ENCODE results near the gene SCD.
"Not testable (repeated sequence)": the region's sequence is repeated elsewhere in the genome, so short reads cannot be mapped to it uniquely, and the experiment has no call there.

The SCD gene

GRCh38 chr10:100376656-100377055 lies 29.6 kb downstream of the SCD start:
- not testable (repeated sequence) for H3K27ac ChIP-seq (ENCODE audit: low read depth, low read length); H3K27me3 ChIP-seq (ENCODE audit: insufficient read depth, low read length); H3K4me1 ChIP-seq (ENCODE audit: insufficient read depth, low read length); H3K9me3 ChIP-seq (ENCODE audit: insufficient read depth, low read depth, low read length); H3K4me3 ChIP-seq (ENCODE audit: low read length); H3K36me3 ChIP-seq (ENCODE audit: insufficient read depth, low read length); H3K9ac ChIP-seq (ENCODE audit: low read depth, low read length)
- WGBS: 88% methylated on average over 6 of the region's 6 CpGs

GRCh38 chr10:100377830-100378229 lies 30.8 kb downstream of the SCD start:
- Histone ChIP-seq H3K9me3 (ENCODE audit: insufficient read depth, low read depth, low read length) (no peaks in the 10 kb centered on the region), H3K4me1 (ENCODE audit: insufficient read depth, low read length) (no peaks in the 10 kb centered on the region), H3K4me3 (ENCODE audit: low read length) (no peak overlapping the region), H3K27me3 (ENCODE audit: insufficient read depth, low read length) (no peaks in the 10 kb centered on the region), H3K27ac (ENCODE audit: low read depth, low read length) (no peak overlapping the region), H3K36me3 (ENCODE audit: insufficient read depth, low read length) (peaks cover 18% of the 10 kb centered on the region), H3K9ac (ENCODE audit: low read depth, low read length) (no peak overlapping the region)
- 96% methylated on average over 5 of the region's 5 CpGs for WGBS

GRCh38 chr10:100380400-100380799 lies 33.4 kb downstream of the SCD start:
- no peak overlapping the region for H3K4me3 ChIP-seq (ENCODE audit: low read length)
- WGBS: 94% methylated on average over 3 of the region's 3 CpGs

GRCh38 chr10:100382553-100382952 lies 35.5 kb downstream of the SCD start:
- Histone ChIP-seq H3K36me3 (ENCODE audit: insufficient read depth, low read length) (peaks cover 36% of the 10 kb centered on the region), H3K4me1 (ENCODE audit: insufficient read depth, low read length) (no peaks in the 10 kb centered on the region), H3K9me3 (ENCODE audit: insufficient read depth, low read depth, low read length) (no peaks in the 10 kb centered on the region), H3K4me3 (ENCODE audit: low read length) (no peak overlapping the region), H3K27ac (ENCODE audit: low read depth, low read length) (no peak overlapping the region), H3K27me3 (ENCODE audit: insufficient read depth, low read length) (no peaks in the 10 kb centered on the region), H3K9ac (ENCODE audit: low read depth, low read length) (no peak overlapping the region)
- WGBS: 97% methylated on average over 13 of the region's 13 CpGs

More at GRCh38 chr10:100380400-100380799, 33.4 kb downstream of the SCD start:
- no peak overlapping the region for H3K27ac ChIP-seq (ENCODE audit: low read depth, low read length)
- no peak overlapping the region for H3K9ac ChIP-seq (ENCODE audit: low read depth, low read length)
- H3K9me3 ChIP-seq (ENCODE audit: insufficient read depth, low read depth, low read length): no peaks in the 10 kb centered on the region
- no peaks in the 10 kb centered on the region for H3K27me3 ChIP-seq (ENCODE audit: insufficient read depth, low read length)
- H3K4me1 ChIP-seq (ENCODE audit: insufficient read depth, low read length): no peaks in the 10 kb centered on the region
- H3K36me3 ChIP-seq (ENCODE audit: insufficient read depth, low read length): peaks cover 30% of the 10 kb centered on the region

- no peak overlapping the region for H3K9ac ChIP-seq (ENCODE audit: low read depth, low read length)
- WGBS: 98% methylated on average over 2 of the region's 2 CpGs
- H3K9me3 ChIP-seq (ENCODE audit: insufficient read depth, low read depth, low read length): peaks cover 1% of the 10 kb centered on the region; the same call in 1 of the 2 replicates
- H3K36me3 ChIP-seq (ENCODE audit: insufficient read depth, low read length): peaks cover 43% of the 10 kb centered on the region
- no peak overlapping the region for H3K27ac ChIP-seq (ENCODE audit: low read depth, low read length)
- H3K27me3 ChIP-seq (ENCODE audit: insufficient read depth, low read length): no peaks in the 10 kb centered on the region
- no peak overlapping the region for H3K4me3 ChIP-seq (ENCODE audit: low read length)
- H3K4me1 ChIP-seq (ENCODE audit: insufficient read depth, low read length): no peaks in the 10 kb centered on the region
Observed at GRCh38 chr10:100383251-100383650, 36.2 kb downstream of the SCD start.

- Histone ChIP-seq H3K27me3 (ENCODE audit: insufficient read depth, low read length) (no peaks in the 10 kb centered on the region), H3K4me1 (ENCODE audit: insufficient read depth, low read length) (no peaks in the 10 kb centered on the region)
Observed at GRCh38 chr10:100391163-100392002, 44.4 kb downstream of the SCD start.

GRCh38 chr10:100392686-100393003 lies 45.6 kb downstream of the SCD start:
- 98% methylated on average over 1 of the region's 1 CpG for WGBS
- peaks cover 8% of the 10 kb centered on the region; the same call in 1 of the 2 replicates for H3K36me3 ChIP-seq (ENCODE audit: insufficient read depth, low read length)
- H3K4me1 ChIP-seq (ENCODE audit: insufficient read depth, low read length): no peaks in the 10 kb centered on the region
- H3K9me3 ChIP-seq (ENCODE audit: insufficient read depth, low read depth, low read length): peaks cover 3% of the 10 kb centered on the region; the same call in 1 of the 2 replicates
- H3K27ac ChIP-seq (ENCODE audit: low read depth, low read length): no peak overlapping the region
- no peak overlapping the region for H3K9ac ChIP-seq (ENCODE audit: low read depth, low read length)
- no peak overlapping the region for H3K4me3 ChIP-seq (ENCODE audit: low read length)
- no peaks in the 10 kb centered on the region for H3K27me3 ChIP-seq (ENCODE audit: insufficient read depth, low read length)

More at GRCh38 chr10:100391163-100392002, 44.4 kb downstream of the SCD start:
- H3K4me3 ChIP-seq (ENCODE audit: low read length): no peak overlapping the region
- no peak overlapping the region for H3K9ac ChIP-seq (ENCODE audit: low read depth, low read length)
- H3K27ac ChIP-seq (ENCODE audit: low read depth, low read length): no peak overlapping the region
- peaks cover 15% of the 10 kb centered on the region for H3K36me3 ChIP-seq (ENCODE audit: insufficient read depth, low read length)
- H3K9me3 ChIP-seq (ENCODE audit: insufficient read depth, low read depth, low read length): peaks cover 3% of the 10 kb centered on the region; the same call in 1 of the 2 replicates
- WGBS: 87% methylated on average over 4 of the region's 4 CpGs

- 97% methylated on average over 2 of the region's 2 CpGs for WGBS
- H3K4me1 ChIP-seq (ENCODE audit: insufficient read depth, low read length): no peaks in the 10 kb centered on the region
- no peak overlapping the region for H3K4me3 ChIP-seq (ENCODE audit: low read length)
- H3K9me3 ChIP-seq (ENCODE audit: insufficient read depth, low read depth, low read length): no peaks in the 10 kb centered on the region
- H3K27me3 ChIP-seq (ENCODE audit: insufficient read depth, low read length): no peaks in the 10 kb centered on the region
- H3K27ac ChIP-seq (ENCODE audit: low read depth, low read length): no peak overlapping the region
- H3K36me3 ChIP-seq (ENCODE audit: insufficient read depth, low read length): no peaks in the 10 kb centered on the region
- H3K9ac ChIP-seq (ENCODE audit: low read depth, low read length): no peak overlapping the region
Observed at GRCh38 chr10:100395626-100396025, 48.6 kb downstream of the SCD start.

GRCh38 chr10:100396605-100397004 lies 49.6 kb downstream of the SCD start:
- H3K4me1 ChIP-seq (ENCODE audit: insufficient read depth, low read length): no peaks in the 10 kb centered on the region
- H3K27me3 ChIP-seq (ENCODE audit: insufficient read depth, low read length): no peaks in the 10 kb centered on the region
- H3K36me3 ChIP-seq (ENCODE audit: insufficient read depth, low read length): no peaks in the 10 kb centered on the region
- H3K4me3 ChIP-seq (ENCODE audit: low read length): no peak overlapping the region
- H3K27ac ChIP-seq (ENCODE audit: low read depth, low read length): no peak overlapping the region
- no peak overlapping the region for H3K9ac ChIP-seq (ENCODE audit: low read depth, low read length)
- H3K9me3 ChIP-seq (ENCODE audit: insufficient read depth, low read depth, low read length): no peaks in the 10 kb centered on the region
- WGBS: 97% methylated on average over 4 of the region's 4 CpGs

GRCh38 chr10:100401631-100402328 lies 54.7 kb downstream of the SCD start:
- 90% methylated on average over 4 of the region's 4 CpGs for whole genome bisulfite sequencing
- no peak overlapping the region for H3K4me3 ChIP-seq (ENCODE audit: low read length)
- no peaks in the 10 kb centered on the region for H3K36me3 ChIP-seq (ENCODE audit: insufficient read depth, low read length)
- no peaks in the 10 kb centered on the region for H3K27me3 ChIP-seq (ENCODE audit: insufficient read depth, low read length)
- H3K4me1 ChIP-seq (ENCODE audit: insufficient read depth, low read length): no peaks in the 10 kb centered on the region
- H3K9me3 ChIP-seq (ENCODE audit: insufficient read depth, low read depth, low read length): peaks cover 6% of the 10 kb centered on the region
- no peak overlapping the region for H3K9ac ChIP-seq (ENCODE audit: low read depth, low read length)
- H3K27ac ChIP-seq (ENCODE audit: low read depth, low read length): no peak overlapping the region

GRCh38 chr10:100403734-100404133 lies 56.7 kb downstream of the SCD start:
- no peak overlapping the region for H3K9ac ChIP-seq (ENCODE audit: low read depth, low read length)
- 88% methylated on average over 3 of the region's 3 CpGs for WGBS
- peaks cover 6% of the 10 kb centered on the region for H3K9me3 ChIP-seq (ENCODE audit: insufficient read depth, low read depth, low read length)
- H3K36me3 ChIP-seq (ENCODE audit: insufficient read depth, low read length): no peaks in the 10 kb centered on the region
- no peaks in the 10 kb centered on the region for H3K4me1 ChIP-seq (ENCODE audit: insufficient read depth, low read length)
- H3K27me3 ChIP-seq (ENCODE audit: insufficient read depth, low read length): no peaks in the 10 kb centered on the region
- H3K27ac ChIP-seq (ENCODE audit: low read depth, low read length): no peak overlapping the region
- no peak overlapping the region for H3K4me3 ChIP-seq (ENCODE audit: low read length)

Data from HUES64 (cell line).